ENCODE data around the gene DCTD. TPM values are rescaled to one million over a fixed set of nuclear protein-coding genes. Genes with fewer than 3 reads are reported as not detected.

The DCTD gene
- total RNA-seq, 1 experiment from 2014 or later, result 100 TPM

DNA sequence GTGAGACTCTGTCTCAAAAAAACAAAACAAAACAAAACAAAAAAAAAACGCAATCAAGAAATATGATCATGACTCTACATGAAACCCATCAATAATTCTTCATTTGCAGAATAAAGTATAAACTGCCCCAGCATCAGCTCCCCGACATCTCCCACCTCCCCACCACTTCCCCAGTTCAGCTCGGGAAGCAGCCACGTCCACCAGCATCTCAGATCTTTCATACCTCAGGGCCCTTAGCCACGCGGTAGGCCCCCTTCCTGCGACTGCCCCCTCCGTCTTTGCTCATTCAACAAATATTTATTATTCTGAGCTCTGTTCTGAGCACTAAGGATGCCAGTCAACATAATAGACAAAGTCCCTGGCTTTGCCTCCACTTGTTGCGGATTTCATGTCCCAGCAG, 45.6 kb downstream of the DCTD start:
- Histone ChIP-seq H3K79me1 (ENCODE audit: insufficient read depth, low read depth, low read length, poor library complexity, severe bottlenecking) (no peaks in the 10 kb centered on the region), H3K14ac (ENCODE audit: insufficient read depth, low read length) (no peak overlapping the region), H3K4ac (ENCODE audit: low read depth, low read length) (no peak overlapping the region), H4K20me1 (ENCODE audit: control insufficient read depth, insufficient read depth, insufficient read length) (no peaks in the 10 kb centered on the region), H3K9me3 (ENCODE audit: control insufficient read depth, low read depth, low read length) (no peaks in the 10 kb centered on the region), H2AFZ (ENCODE audit: low read length) (no peak overlapping the region), H2AK5ac (ENCODE audit: insufficient read length, low read length) (no peak overlapping the region), H3K79me2 (ENCODE audit: insufficient read depth, low read length) (no peaks in the 10 kb centered on the region), H3K4me1 (ENCODE audit: insufficient read depth, low read length) (no peaks in the 10 kb centered on the region; the same call in 1 of the 2 replicates), H3K27ac (ENCODE audit: insufficient read length, low read depth, low read length) (no peak overlapping the region), H4K8ac (replicated peaks; ENCODE audit: insufficient read length, low read depth, low read length) (no peak overlapping the region), H4K91ac (ENCODE audit: insufficient read length, low read depth, low read length) (no peak overlapping the region), H2BK12ac (ENCODE audit: insufficient read length, low read depth, low read length) (no peak overlapping the region), H3K56ac (ENCODE audit: insufficient read length, low read depth, low read length) (no peak overlapping the region), H2BK20ac (ENCODE audit: low read depth, low read length, poor library complexity, severe bottlenecking) (no peak overlapping the region), H3K23ac (ENCODE audit: insufficient read length, low read depth, low read length) (no peak overlapping the region), H3K27me3 (ENCODE audit: insufficient read depth, low read length) (no peaks in the 10 kb centered on the region), H2BK5ac (ENCODE audit: insufficient read length, low read length) (no peak overlapping the region), H4K5ac (ENCODE audit: insufficient read length, low read depth, low read length) (no peak overlapping the region), H3T11ph (ENCODE audit: low read length) (no peak overlapping the region), H3K4me2 (ENCODE audit: insufficient read depth, insufficient read length, low read length) (no peak overlapping the region), H2BK15ac (ENCODE audit: low read depth, low read length) (no peak overlapping the region), H2BK120ac (ENCODE audit: low read depth, low read length, poor library complexity, severe bottlenecking) (no peak overlapping the region), H3K18ac (ENCODE audit: insufficient read length, low read depth, low read length) (no peak overlapping the region), H3K23me2 (ENCODE audit: insufficient read length, low read depth, low read length, poor library complexity, severe bottlenecking) (peaks cover under 1% of the 10 kb centered on the region), H3K9ac (ENCODE audit: extremely low read depth, insufficient read length, low read length) (no peak overlapping the region)
- no peak for DNase-seq
- H3K4me1 Mint-ChIP-seq, result peaks cover 7% of the 10 kb centered on the region in 2 experiments
- no peaks in the 10 kb centered on the region for H3K9me3 Mint-ChIP-seq
- no peak overlapping the region for H3K27ac Mint-ChIP-seq
- no peak overlapping the region for H3K4me3 Mint-ChIP-seq
- TF ChIP-seq, protein P1, sequence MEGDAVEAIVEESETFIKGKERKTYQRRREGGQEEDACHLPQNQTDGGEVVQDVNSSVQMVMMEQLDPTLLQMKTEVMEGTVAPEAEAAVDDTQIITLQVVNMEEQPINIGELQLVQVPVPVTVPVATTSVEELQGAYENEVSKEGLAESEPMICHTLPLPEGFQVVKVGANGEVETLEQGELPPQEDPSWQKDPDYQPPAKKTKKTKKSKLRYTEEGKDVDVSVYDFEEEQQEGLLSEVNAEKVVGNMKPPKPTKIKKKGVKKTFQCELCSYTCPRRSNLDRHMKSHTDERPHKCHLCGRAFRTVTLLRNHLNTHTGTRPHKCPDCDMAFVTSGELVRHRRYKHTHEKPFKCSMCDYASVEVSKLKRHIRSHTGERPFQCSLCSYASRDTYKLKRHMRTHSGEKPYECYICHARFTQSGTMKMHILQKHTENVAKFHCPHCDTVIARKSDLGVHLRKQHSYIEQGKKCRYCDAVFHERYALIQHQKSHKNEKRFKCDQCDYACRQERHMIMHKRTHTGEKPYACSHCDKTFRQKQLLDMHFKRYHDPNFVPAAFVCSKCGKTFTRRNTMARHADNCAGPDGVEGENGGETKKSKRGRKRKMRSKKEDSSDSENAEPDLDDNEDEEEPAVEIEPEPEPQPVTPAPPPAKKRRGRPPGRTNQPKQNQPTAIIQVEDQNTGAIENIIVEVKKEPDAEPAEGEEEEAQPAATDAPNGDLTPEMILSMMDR (conservative IDR thresholded peaks at IDR 0.05), result no peak
- WGBS (ENCODE audit: extremely low coverage, insufficient read length, low lambda C conversion rate), result no CpG with 5 or more reads among the region's 9 CpGs
- H3K36me3 Mint-ChIP-seq (ENCODE audit: insufficient read depth in 1 of 3, low read depth in 3 of 3), result no peaks in the 10 kb centered on the region
- no peaks in the 10 kb centered on the region for H3K27me3 Mint-ChIP-seq (ENCODE audit: low read depth)
